GM12873 (cell line): ENCODE measurements around the gene PRDM11.

Source experiments
- TF ChIP-seq, protein P1 (sequence below): IDR thresholded peaks from 2 replicates; pipeline ENCODE4 v1.5.1; 2012; ENCODE audit warnings: low read depth, mild to moderate bottlenecking, moderate library complexity, low read length, control low read depth; ENCODE audit not compliant: insufficient read depth; ENCODE audit errors: missing control alignments

Gene PRDM11

DNA sequence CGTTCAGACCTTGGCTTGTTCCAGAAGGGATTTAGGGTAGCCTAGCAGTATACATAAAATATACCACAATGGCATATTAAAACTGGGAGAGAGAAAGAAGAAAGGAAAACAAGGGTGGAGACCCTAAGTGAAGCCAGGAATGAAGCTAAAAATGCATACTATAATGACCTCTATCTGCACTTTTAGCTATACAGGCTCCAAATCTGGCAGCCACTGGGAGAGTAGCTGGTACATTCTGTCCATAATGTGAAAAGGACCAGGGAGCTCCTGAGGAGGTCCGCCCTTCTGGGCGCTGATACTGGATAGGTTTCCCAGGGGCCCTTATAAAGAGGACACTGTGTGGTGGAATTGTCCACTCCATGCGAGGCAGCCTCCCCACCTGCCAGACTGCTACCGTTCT, 42.8 kb downstream of the PRDM11 start:
- TF ChIP-seq, protein P1, sequence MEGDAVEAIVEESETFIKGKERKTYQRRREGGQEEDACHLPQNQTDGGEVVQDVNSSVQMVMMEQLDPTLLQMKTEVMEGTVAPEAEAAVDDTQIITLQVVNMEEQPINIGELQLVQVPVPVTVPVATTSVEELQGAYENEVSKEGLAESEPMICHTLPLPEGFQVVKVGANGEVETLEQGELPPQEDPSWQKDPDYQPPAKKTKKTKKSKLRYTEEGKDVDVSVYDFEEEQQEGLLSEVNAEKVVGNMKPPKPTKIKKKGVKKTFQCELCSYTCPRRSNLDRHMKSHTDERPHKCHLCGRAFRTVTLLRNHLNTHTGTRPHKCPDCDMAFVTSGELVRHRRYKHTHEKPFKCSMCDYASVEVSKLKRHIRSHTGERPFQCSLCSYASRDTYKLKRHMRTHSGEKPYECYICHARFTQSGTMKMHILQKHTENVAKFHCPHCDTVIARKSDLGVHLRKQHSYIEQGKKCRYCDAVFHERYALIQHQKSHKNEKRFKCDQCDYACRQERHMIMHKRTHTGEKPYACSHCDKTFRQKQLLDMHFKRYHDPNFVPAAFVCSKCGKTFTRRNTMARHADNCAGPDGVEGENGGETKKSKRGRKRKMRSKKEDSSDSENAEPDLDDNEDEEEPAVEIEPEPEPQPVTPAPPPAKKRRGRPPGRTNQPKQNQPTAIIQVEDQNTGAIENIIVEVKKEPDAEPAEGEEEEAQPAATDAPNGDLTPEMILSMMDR: no peak

GRCh38 chr11:45193695-45194094, 47.3 kb downstream of the PRDM11 start:
- TF ChIP-seq, protein P1: no peak

GRCh38 chr11:45204761-45205160, 58.3 kb downstream of the PRDM11 start:
- TF ChIP-seq, protein P1: no peak

DNA sequence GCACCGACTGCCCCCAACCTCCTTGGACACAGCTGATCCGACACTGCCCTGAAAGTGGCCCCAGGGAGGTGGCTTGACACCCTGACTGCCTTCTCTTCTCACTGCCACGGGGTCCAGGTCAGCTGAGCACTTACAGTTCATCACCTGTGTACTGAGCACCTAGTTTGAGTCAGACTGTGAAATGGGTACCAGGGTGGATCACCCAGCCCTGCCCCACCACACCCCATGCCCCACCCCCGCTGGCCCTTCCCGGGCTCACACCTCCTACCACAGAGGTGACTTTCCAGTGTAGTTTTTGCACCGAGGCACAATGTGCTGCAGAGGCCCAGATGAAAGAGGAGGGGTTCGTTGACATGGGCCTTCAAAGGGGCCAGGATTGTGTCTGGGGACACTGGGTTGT, 59.5 kb downstream of the PRDM11 start:
- TF ChIP-seq, protein P1: no peak

- TF ChIP-seq, protein P1: no peak
These were observed 61.7 kb downstream of the PRDM11 start for GRCh38 chr11:45208135-45208534.

- TF ChIP-seq, protein P1: no peak
These were observed 62.8 kb downstream of the PRDM11 start for GRCh38 chr11:45209000-45209879.

GRCh38 chr11:45209891-45210699, 63.7 kb downstream of the PRDM11 start:
- TF ChIP-seq, protein P1: no peak
